ENCODE measurements around the gene ACE.
A peak's percentile ranks its signal among the peaks of the same experiment; 100 is the strongest.
"Not testable (repeated sequence)": the region's sequence is repeated elsewhere in the genome, so short reads cannot be mapped to it uniquely, and the experiment has no call there.

Gene ACE

GRCh38 chr17:63464691-63465236 is 12.1 kb upstream of the ACE start:
- no peak for FAIRE-seq
- no peak for DNase-seq (ENCODE audit: extremely low spot score, insufficient read length, low read depth)

DNA sequence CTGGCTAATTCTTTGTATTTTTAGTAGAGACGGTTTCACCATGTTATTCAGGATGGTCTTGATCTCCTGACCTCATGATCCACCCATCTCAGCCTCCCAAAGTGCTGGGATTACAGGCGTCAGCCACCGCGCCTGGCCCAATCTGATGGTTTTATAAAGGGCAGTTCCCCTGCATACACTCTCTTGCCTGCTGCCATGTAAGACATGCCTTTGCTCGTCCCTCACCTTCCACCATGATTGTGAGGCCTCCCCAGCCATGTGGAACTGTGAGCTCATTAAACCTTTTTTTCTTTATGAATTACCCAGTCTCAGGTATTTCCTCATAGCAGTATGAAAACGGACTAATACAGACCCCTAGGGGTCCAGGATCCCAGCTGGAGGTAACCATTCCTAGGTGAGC is 8.8 kb upstream of the ACE start:
- FAIRE-seq; DNase-seq (ENCODE audit: extremely low spot score, insufficient read length, low read depth): not testable (repeated sequence)

GRCh38 chr17:63474174-63474573 is 2.7 kb upstream of the ACE start:
- FAIRE-seq (no peak), DNase-seq (ENCODE audit: extremely low spot score, insufficient read length, low read depth) (no peak)

DNA sequence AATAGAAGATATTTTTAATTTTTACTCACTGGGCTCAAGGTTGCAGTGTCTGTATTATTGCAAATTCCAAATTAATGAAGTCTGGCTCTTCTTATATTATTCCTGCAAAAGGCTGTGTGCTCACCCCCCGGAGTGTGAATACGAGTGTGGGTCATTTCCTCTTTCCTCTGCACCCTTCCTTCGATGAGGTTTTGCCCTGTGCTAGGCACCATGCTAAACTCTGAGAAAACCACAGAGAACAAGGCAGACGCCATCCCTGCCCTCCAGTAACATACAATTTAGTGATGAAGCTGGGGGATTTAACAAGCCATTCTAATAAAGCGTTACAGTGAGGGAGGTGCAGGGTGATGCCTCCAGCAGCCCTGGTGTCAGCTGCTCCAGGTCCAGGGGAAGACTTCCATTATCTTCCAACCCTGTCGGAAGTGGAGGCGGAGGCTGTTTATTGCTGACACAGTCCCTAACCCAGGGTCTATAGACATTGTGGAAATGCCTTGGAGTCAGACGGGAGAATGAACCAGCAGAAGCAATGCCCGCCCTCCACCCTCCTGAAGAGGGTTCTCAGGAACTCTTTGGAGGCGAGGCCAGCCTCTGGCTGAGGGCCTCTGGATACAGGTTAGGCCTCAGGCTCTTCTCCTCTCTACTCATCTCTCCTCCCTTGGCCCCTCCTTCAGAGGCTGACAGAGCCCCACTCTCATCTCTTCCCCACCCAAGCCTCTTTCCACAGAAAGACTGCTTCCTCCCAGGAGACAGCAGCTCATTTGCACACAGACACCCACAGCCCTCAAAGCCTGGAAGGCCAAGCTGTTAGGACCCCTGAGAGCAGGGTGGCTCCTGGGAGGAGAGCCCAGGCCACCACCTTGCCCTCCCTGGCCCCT is 2.0 kb upstream of the ACE start:
- no peak for FAIRE-seq
- DNase-seq (ENCODE audit: extremely low spot score, insufficient read length, low read depth), result no peak

GRCh38 chr17:63475491-63476412 is 1.1 kb upstream of the ACE start:
- DNase-seq (ENCODE audit: extremely low spot score, insufficient read length, low read depth) (no peak), FAIRE-seq (no peak)

DNA sequence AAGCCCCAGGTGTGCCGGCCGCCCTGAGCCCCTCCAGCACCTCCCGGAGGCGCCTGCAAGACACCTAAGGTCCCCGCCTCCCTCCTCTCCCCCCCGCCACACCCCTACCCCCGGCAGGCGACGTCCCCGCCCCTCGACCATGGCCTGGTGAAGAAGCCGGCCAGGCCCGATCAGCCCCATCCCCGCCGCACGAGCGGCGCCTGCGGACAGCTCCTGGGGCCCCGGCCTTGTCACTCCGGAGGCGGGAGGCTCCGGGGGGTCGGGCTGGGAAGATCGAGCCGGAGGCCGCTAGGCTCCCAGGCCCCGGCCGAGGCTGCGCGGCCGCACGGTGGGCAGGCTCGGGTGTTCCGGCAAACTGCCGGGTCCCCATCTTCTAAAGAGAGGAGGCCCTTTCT is 405 bp upstream of the ACE start:
- DNase-seq (ENCODE audit: extremely low spot score, insufficient read length, low read depth) (no peak), FAIRE-seq (no peak)

GRCh38 chr17:63477480-63478440 is 899 bp downstream of the ACE start:
- no peak for FAIRE-seq
- no peak for DNase-seq (ENCODE audit: extremely low spot score, insufficient read length, low read depth)

DNA sequence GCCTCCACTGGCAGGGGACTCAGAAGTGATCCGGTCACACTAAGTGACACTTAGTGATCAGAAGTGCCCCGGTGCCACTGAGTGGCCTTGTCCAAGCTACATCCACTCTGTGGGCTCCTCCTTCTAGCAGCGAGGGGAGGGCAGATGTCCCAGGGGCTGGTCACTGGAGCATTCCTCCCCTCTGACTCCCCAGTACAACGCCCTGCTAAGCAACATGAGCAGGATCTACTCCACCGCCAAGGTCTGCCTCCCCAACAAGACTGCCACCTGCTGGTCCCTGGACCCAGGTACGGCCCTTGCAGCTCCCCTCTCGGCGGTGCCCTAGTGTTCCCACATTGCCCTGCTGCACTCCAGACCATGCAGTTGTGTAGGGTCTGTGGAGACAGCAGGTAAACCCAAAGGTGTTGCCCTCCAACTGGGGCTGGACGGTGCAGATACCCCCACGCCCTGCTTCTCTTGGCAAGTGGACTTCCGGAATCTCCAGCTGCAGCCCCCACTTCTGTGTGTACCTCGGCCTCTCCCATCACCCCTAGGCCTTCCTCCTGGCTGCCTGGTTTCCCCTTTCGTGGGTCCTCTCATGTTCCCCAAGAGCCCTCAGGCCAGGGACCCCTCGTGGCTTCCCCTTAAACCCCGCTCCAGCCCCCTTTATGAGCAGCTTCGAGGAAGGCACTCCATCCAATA is 2.1 kb downstream of the ACE start:
- FAIRE-seq, result peak; percentile 78
- DNase-seq (ENCODE audit: extremely low spot score, insufficient read length, low read depth), result peak; percentile 76

DNA sequence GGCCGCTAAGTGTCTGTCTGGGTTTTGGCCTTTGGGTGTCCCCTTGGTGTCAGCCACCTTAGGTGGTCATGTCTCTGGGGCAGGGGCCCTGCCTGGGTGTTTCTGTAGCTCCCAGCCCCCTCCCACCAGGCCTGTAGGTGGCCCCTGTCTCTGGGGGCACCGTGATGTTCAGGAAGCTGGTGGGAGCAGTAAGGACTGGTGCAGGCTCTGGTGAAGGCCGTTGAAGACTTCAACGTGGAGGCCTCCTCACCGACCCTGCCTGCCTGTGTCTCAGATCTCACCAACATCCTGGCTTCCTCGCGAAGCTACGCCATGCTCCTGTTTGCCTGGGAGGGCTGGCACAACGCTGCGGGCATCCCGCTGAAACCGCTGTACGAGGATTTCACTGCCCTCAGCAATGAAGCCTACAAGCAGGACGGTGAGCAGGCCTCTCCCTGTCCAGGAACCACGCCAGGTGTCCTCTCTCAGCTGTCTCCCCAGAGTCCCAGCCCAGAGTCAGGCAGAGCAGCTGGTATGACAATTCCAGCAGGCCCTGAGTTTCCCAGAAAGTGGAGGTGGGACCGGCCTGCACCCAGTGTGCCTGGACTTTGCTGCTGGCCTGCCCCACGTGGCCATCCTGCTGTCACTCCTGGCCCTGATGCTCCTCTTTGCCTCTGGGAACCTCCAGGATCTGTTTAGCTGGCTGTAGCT is 2.8 kb downstream of the ACE start:
- DNase-seq (ENCODE audit: extremely low spot score, insufficient read length, low read depth), result no peak

DNA sequence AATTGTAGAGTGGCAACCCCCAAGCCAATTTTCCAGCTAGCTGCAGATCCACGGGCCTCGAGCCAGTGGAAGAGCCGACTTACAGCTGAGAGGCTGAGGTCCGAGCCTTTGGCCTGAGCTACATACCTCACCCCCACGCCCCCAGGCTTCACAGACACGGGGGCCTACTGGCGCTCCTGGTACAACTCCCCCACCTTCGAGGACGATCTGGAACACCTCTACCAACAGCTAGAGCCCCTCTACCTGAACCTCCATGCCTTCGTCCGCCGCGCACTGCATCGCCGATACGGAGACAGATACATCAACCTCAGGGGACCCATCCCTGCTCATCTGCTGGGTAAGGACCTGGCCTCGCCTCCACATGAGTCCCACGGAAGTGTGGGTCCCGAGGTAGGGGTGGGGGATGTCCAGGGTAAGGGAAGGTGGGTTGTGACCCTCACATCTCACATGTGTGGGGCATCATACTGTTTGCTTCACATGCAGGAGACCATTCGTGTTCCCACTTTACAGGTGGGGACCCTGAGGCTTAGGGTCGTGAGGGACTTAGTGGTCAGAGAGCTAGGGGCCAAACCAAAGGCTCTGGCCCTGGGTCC is 3.4 kb downstream of the ACE start:
- DNase-seq (ENCODE audit: extremely low spot score, insufficient read length, low read depth), result no peak
- no peak for FAIRE-seq

More for the DNA sequence above, 2.8 kb downstream of the ACE start:
- FAIRE-seq, result no peak

GRCh38 chr17:63480826-63481487 is 4.1 kb downstream of the ACE start:
- FAIRE-seq, result no peak
- no peak for DNase-seq (ENCODE audit: extremely low spot score, insufficient read length, low read depth)

- DNase-seq (ENCODE audit: extremely low spot score, insufficient read length, low read depth) (no peak), FAIRE-seq (no peak)
These were observed 4.6 kb downstream of the ACE start for GRCh38 chr17:63481488-63481870.

- DNase-seq (ENCODE audit: extremely low spot score, insufficient read length, low read depth) (no peak), FAIRE-seq (no peak)
These were observed 5.6 kb downstream of the ACE start for GRCh38 chr17:63482509-63482908.

DNA sequence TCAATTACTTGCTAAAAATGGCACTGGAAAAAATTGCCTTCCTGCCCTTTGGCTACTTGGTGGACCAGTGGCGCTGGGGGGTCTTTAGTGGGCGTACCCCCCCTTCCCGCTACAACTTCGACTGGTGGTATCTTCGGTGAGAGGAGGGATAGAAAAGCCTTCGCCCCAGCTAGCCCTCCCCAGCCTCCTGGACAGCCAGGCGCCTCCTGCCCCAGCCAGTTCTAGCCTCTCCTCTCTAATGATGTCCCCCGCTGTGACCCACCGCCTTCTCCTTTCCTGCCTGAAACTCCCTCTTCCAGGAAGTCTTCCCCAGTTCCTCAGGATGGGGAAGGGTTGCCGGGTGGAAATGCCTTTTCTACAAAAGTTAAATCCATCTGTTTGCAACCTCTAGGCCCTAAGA is 6.2 kb downstream of the ACE start:
- DNase-seq (ENCODE audit: extremely low spot score, insufficient read length, low read depth) (no peak), FAIRE-seq (no peak)

DNA sequence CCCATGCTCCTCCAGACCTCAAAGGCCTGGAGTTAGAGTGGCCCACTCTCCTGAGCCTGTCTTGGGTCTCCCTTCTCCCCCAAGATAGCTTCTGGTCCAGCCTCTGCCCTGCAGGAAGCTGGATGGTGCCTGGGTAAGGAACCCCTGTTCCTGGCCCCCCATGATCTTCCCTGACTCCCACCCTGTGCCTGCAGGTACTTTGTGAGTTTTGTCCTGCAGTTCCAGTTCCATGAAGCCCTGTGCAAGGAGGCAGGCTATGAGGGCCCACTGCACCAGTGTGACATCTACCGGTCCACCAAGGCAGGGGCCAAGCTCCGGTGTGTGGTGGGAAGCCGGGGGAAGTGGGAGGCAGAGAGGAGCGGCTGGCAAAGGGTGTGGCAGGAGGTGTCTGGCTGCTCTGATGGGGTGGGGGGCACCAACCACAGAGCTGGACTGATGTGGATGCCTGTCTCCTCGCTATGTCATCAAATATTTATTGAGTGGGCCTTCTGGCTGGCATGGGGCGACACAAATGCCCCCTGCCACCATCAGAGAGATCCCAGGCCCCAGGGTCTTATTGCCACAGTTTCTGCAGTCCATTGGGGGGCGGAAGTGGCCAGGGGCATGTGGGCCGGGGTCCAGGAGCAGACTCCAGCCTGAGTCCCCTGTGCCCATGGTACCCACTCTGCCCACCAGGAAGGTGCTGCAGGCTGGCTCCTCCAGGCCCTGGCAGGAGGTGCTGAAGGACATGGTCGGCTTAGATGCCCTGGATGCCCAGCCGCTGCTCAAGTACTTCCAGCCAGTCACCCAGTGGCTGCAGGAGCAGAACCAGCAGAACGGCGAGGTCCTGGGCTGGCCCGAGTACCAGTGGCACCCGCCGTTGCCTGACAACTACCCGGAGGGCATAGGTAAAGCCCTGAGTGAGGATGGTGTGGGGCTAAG is 7.1 kb downstream of the ACE start:
- FAIRE-seq, result no peak
- no peak for DNase-seq (ENCODE audit: extremely low spot score, insufficient read length, low read depth)

DNA sequence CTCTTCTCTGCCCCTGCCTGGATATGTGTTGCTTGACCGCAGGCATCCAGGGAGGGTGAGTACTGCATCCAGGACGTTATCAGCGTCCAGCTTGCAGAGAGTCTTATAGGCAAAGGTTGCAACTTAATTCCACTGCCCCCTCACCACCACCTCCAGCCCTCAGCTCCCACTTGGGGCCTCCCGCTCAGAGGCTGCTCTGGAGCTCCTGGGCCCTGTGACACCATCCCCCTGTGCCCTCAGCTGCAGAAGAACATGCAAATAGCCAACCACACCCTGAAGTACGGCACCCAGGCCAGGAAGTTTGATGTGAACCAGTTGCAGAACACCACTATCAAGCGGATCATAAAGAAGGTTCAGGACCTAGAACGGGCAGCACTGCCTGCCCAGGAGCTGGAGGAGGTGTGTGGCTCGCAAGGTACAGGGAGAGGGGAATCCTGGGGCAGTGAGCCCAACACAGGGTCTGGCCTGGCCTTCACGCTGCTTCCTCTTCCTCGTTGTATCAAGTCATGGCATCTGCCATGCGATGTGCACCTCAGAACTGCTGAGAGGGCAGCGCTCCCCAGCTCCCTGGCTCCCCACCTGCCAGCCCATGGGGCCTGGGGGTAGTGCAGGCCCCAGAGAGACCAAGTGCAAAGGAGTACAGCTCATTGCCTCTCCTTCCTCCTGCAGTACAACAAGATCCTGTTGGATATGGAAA is 9.6 kb downstream of the ACE start:
- FAIRE-seq, result no peak

More for the DNA sequence above, 9.6 kb downstream of the ACE start:
- no peak for DNase-seq (ENCODE audit: extremely low spot score, insufficient read length, low read depth)
